ENCODE results near the gene CNTN4.

DNA sequence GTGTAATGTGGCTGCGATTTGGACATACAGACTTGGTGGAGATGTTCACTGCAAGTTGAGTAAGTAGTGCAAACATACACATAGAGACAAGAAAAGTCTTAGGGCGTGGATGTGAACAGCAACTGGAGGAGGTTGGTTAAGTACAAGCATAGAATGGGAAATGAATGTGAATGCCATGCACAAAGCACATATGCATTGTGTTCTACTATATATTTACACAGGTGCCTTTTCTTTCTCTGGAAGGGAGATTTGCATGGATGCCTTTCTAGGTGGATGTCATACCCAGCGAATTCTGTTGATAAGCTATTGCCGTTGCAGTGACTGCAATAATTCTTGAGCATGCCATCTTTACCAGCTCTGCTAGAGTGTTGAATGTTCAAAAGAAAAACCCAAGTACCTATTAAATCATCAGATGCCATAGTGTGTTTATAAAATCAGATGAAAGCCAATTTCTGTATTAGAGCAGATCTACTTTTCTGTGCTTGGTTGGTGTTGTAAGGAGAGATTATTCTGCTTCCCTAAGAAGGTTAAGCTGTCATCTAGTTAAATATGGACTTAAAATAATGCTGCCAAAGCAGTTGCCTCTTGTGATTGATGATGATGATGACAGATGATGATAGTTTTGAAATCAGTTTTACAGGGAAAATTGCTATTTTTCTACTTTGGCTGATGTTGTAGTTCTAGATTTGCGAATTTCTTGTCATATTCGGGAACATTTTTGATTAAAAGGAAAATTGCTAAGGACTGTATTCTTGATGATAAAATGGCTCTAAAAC lies 148.4 kb downstream of the CNTN4 start:
- TF ChIP-seq, protein P1, sequence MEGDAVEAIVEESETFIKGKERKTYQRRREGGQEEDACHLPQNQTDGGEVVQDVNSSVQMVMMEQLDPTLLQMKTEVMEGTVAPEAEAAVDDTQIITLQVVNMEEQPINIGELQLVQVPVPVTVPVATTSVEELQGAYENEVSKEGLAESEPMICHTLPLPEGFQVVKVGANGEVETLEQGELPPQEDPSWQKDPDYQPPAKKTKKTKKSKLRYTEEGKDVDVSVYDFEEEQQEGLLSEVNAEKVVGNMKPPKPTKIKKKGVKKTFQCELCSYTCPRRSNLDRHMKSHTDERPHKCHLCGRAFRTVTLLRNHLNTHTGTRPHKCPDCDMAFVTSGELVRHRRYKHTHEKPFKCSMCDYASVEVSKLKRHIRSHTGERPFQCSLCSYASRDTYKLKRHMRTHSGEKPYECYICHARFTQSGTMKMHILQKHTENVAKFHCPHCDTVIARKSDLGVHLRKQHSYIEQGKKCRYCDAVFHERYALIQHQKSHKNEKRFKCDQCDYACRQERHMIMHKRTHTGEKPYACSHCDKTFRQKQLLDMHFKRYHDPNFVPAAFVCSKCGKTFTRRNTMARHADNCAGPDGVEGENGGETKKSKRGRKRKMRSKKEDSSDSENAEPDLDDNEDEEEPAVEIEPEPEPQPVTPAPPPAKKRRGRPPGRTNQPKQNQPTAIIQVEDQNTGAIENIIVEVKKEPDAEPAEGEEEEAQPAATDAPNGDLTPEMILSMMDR (IDR thresholded peaks at IDR 0.05; ENCODE audit: insufficient read depth, low read depth, low read length), result no peak
- no peak for TF ChIP-seq EZH2 (IDR thresholded peaks at IDR 0.05; ENCODE audit: insufficient read depth, low read length)
